Activated CD4-positive, alpha-beta T cell treated with anti-CD3 and anti-CD28 coated beads, Interleukin-2, amount 10 ng/mL, durations not matched to agents 24 days and 14 days (primary cell): Measurements from ENCODE around the gene GOLGA8N. TPM values are rescaled to one million over a fixed set of nuclear protein-coding genes. Genes with fewer than 3 reads are reported as not detected.

Experiments used
- total RNA-seq: library from RNA; stranded (reverse); gene quantifications from 2 replicates; pipeline ENCODE4 v1.2.3, GENCODE V29; 2022

GOLGA8N gene
- total RNA-seq, 1 donor from 2014 or later: 4.5 TPM

Other genes starting within 250 kb of the GOLGA8N start
- gene GOLGA8K, start 190.2 kb upstream of the GOLGA8N start, total RNA-seq: 0.21 and 0.62 TPM in 2 replicates
- gene GOLGA8O, start 137.8 kb upstream of the GOLGA8N start, total RNA-seq: 1.5 and 2.2 TPM in 2 replicates
- gene ARHGAP11A, start 22.0 kb downstream of the GOLGA8N start, total RNA-seq: 95.7 and 98.2 TPM in 2 replicates
- gene SCG5, start 48.3 kb downstream of the GOLGA8N start, total RNA-seq: 1.5 and 2.2 TPM in 2 replicates
- not detected in 2 replicates for gene GREM1, start 124.5 kb downstream of the GOLGA8N start, total RNA-seq